Mammary epithelial cell (primary cell): ENCODE results near the gene TCF7.

ENCODE experiments used
- CTCF ChIP-seq, 2 donors: IDR thresholded peaks in 1 of 2; conservative IDR thresholded peaks in 1 of 2; 2 replicates each; pipeline ENCODE4 v1.5.1; 2011 to 2012; ENCODE audit warnings: inconsistent platforms in 2 of 2, low read length in 2 of 2, mild to moderate bottlenecking in 2 of 2, control low read depth in 1 of 2, low read depth in 1 of 2; ENCODE audit not compliant: insufficient read depth in 1 of 2; ENCODE audit errors: extremely low read depth in 1 of 2
- EZH2 ChIP-seq: IDR thresholded peaks from 2 replicates; pipeline ENCODE4 v1.6.1; 2012; ENCODE audit warnings: low read length, inconsistent platforms, borderline replicate concordance

GRCh38 chr5:134140530-134141201, 26.2 kb downstream of the TCF7 start:
- peak; percentile 85 to 90 for TF ChIP-seq CTCF (conservative IDR thresholded peaks at IDR 0.05 in 1 of 2, IDR thresholded peaks at IDR 0.05 in 1 of 2; ENCODE audit: extremely low read depth in 1 of 2, insufficient read depth in 1 of 2, low read depth in 1 of 2, low read length in 2 of 2)
- TF ChIP-seq EZH2: no peak
